MCF 10A (cell line): Measurements from ENCODE around the gene DNAH12. TPM values are rescaled to one million over a fixed set of nuclear protein-coding genes. Genes with fewer than 3 reads are reported as not detected.

ENCODE experiments used
- BruUV-seq: library from RNA; stranded (reverse); fragments of 400-500 nt; replicated peaks from 2 replicates; lab custom pipeline; 2021; lab: Mats Ljungman, UMichigan
- CTCF ChIA-PET: fragments of 300-600 bp; sonication (Branson Sonifier 250); formaldehyde crosslinking; extraction: SDS; loops from one replicate; lab custom pipeline; 2021; ENCODE audit warnings: antibody characterized with exemption, inconsistent platforms; lab: Yijun Ruan, JAX
- POLR2A ChIA-PET: fragments of 300-600, 350-650 bp; sonication (Branson Sonifier 250); formaldehyde crosslinking; extraction: SDS; loops from one replicate; lab custom pipeline; 2020; ENCODE audit warnings: antibody characterized with exemption, inconsistent platforms; lab: Yijun Ruan, JAX
- DNase-seq: peaks from one replicate; pipeline ENCODE4 v3.0.0-alpha.2; 2018; ENCODE audit not compliant: unreplicated experiment
- H3K27ac Mint-ChIP-seq: one replicate; pipeline ENCODE4 v1.8.0; 2022; ENCODE audit warnings: mild to moderate bottlenecking, low read depth, mixed read lengths; ENCODE audit not compliant: unreplicated experiment
- H3K27me3 Mint-ChIP-seq: one replicate; pipeline ENCODE4 v1.8.0; 2022; ENCODE audit warnings: mixed read lengths; ENCODE audit not compliant: insufficient read depth, unreplicated experiment
- H3K36me3 Mint-ChIP-seq: one replicate; pipeline ENCODE4 v1.8.0; 2022; ENCODE audit warnings: mild to moderate bottlenecking, moderate library complexity, mixed read lengths; ENCODE audit not compliant: insufficient read depth, unreplicated experiment
- H3K4me1 Mint-ChIP-seq: one replicate; pipeline ENCODE4 v1.8.0; 2022; ENCODE audit warnings: mixed read lengths; ENCODE audit not compliant: insufficient read depth, unreplicated experiment
- H3K4me3 Mint-ChIP-seq: one replicate; pipeline ENCODE4 v1.8.0; 2022; ENCODE audit warnings: mild to moderate bottlenecking, moderate library complexity, mixed read lengths; ENCODE audit not compliant: unreplicated experiment
- H3K9me3 Mint-ChIP-seq: one replicate; pipeline ENCODE4 v1.8.0; 2022; ENCODE audit warnings: mixed read lengths; ENCODE audit not compliant: unreplicated experiment
- intact Hi-C: fragments of 100-400 bp; cut with micrococcal nuclease; formaldehyde crosslinking; loops from 2 replicates; pipeline ENCODE4 v1.14.1; 2022
- total RNA-seq: library from RNA; stranded (reverse); gene quantifications from 2 replicates; pipeline ENCODE4 v1.2.3, GENCODE V29; 2022
- TF ChIP-seq, protein P1 (sequence below): fragments of 200-600 bp; IDR thresholded peaks from one replicate; pipeline ENCODE4 v1.8.0; 2022; ENCODE audit warnings: antibody characterized with exemption, mild to moderate bottlenecking; ENCODE audit not compliant: unreplicated experiment

The DNAH12 gene
- total RNA-seq, 1 experiment from 2014 or later, result 0.58 TPM

DNA sequence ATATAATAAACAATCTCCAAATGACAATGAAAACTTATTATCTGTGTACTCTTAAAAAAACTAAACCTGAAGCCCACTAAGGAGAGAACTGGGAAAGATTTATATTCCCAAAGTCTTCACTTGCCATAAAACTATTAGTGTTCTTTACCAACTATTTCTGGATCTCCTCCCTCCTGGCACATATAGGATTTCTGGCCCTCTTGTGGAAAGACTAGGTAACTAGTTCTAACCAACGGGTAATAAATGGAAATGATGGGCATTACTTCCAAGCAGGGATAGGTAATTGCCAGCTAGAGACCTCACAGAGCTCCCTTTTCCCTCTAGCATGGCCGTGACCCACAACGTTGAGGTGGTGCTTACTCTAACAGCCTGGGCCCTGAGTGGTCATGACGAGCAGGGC, 110.1 kb downstream of the DNAH12 start:
- H3K9me3 Mint-ChIP-seq, result no peaks in the 10 kb centered on the region
- intact Hi-C loops, result loop anchor here (1.0 to 2.0 kb wide), 4 partner anchors 37 to 333 kb away; no protein-coding TSS in a partner anchor
- no TSS peak for BruUV-seq
- no peaks in the 10 kb centered on the region for H3K36me3 Mint-ChIP-seq
- peak; percentile 69 for DNase-seq
- POLR2A ChIA-PET, result no interaction called here
- TF ChIP-seq, protein P1, sequence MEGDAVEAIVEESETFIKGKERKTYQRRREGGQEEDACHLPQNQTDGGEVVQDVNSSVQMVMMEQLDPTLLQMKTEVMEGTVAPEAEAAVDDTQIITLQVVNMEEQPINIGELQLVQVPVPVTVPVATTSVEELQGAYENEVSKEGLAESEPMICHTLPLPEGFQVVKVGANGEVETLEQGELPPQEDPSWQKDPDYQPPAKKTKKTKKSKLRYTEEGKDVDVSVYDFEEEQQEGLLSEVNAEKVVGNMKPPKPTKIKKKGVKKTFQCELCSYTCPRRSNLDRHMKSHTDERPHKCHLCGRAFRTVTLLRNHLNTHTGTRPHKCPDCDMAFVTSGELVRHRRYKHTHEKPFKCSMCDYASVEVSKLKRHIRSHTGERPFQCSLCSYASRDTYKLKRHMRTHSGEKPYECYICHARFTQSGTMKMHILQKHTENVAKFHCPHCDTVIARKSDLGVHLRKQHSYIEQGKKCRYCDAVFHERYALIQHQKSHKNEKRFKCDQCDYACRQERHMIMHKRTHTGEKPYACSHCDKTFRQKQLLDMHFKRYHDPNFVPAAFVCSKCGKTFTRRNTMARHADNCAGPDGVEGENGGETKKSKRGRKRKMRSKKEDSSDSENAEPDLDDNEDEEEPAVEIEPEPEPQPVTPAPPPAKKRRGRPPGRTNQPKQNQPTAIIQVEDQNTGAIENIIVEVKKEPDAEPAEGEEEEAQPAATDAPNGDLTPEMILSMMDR, result peak; percentile 48
- no peak overlapping the region for H3K27ac Mint-ChIP-seq
- CTCF ChIA-PET, result interaction anchor here (0.5 to 1.7 kb wide), 11 partner anchors 9 to 333 kb away, joined by 3 to 15 read pairs (median 4); no protein-coding TSS in a partner anchor
- H3K4me3 Mint-ChIP-seq, result no peak overlapping the region
- H3K4me1 Mint-ChIP-seq, result no peaks in the 10 kb centered on the region
- H3K27me3 Mint-ChIP-seq, result peaks cover 26% of the 10 kb centered on the region

DNA sequence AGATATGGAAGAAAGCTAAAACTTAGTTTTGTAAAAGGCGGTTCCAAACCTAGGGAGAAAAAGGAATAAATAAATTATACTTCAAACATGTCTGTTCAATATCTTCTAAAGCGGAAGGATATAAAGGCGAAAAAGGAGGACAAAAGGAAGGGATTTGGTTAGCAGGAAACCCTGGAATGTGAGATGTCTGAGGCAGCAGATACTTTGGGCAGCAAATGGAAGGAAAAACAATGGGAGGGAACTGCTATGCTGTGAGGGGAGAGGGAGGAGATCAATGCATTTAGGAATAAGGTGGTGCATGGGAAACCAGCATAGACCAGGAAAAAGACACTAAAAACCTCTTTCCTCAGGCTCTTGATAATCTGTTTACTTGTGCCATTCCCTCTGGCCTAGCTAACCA, 120.8 kb downstream of the DNAH12 start:
- ChIA-PET CTCF (interaction anchor here (0.5 to 2.3 kb wide), 3 partner anchors 9 to 1712 kb away, joined by 3 to 11 read pairs (median 3); no protein-coding TSS in a partner anchor), POLR2A (interaction anchor here (0.7 kb wide), 1 partner anchor 134 kb away, joined by 3 read pairs; no protein-coding TSS in a partner anchor)
- no TSS peak for BruUV-seq
- no peak overlapping the region for H3K27ac Mint-ChIP-seq
- no peaks in the 10 kb centered on the region for H3K4me1 Mint-ChIP-seq
- TF ChIP-seq, protein P1, result no peak
- DNase-seq, result no peak
- no peaks in the 10 kb centered on the region for H3K36me3 Mint-ChIP-seq
- intact Hi-C loops, result no loop called here
- no peaks in the 10 kb centered on the region for H3K9me3 Mint-ChIP-seq
- H3K27me3 Mint-ChIP-seq, result peaks cover 21% of the 10 kb centered on the region
- H3K4me3 Mint-ChIP-seq, result no peak overlapping the region

DNA sequence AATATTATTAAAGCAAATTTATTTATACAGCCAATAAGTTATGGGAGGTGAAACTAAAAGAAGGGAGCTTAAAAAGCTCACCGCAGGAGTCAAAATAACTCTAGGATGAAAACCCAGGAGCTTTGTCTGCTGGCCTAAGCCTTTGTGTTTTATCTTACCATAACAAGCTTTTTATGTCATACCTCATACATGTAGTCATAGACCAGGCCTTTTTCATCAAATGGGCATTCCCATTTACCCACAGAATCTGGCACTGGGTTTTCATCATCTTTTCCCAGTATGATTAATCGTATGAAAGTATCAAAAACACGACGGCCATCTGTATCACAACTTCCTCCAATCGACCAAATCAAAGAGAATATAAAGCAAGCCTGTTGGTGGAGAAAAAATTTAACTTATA, 122.8 kb downstream of the DNAH12 start:
- H3K36me3 Mint-ChIP-seq, result no peaks in the 10 kb centered on the region
- TF ChIP-seq, protein P1, result no peak
- ChIA-PET CTCF (interaction anchor here (1.7 kb wide), 1 partner anchor 24 kb away, joined by 3 read pairs; no protein-coding TSS in a partner anchor), POLR2A (interaction anchor here (0.6 kb wide), 1 partner anchor 237 kb away, joined by 3 read pairs; no protein-coding TSS in a partner anchor)
- intact Hi-C loops, result no loop called here
- no peak overlapping the region for H3K4me3 Mint-ChIP-seq
- no peaks in the 10 kb centered on the region for H3K4me1 Mint-ChIP-seq
- DNase-seq, result no peak
- no peaks in the 10 kb centered on the region for H3K9me3 Mint-ChIP-seq
- H3K27ac Mint-ChIP-seq, result no peak overlapping the region
- peaks cover 11% of the 10 kb centered on the region for H3K27me3 Mint-ChIP-seq
- BruUV-seq, result no TSS peak

DNA sequence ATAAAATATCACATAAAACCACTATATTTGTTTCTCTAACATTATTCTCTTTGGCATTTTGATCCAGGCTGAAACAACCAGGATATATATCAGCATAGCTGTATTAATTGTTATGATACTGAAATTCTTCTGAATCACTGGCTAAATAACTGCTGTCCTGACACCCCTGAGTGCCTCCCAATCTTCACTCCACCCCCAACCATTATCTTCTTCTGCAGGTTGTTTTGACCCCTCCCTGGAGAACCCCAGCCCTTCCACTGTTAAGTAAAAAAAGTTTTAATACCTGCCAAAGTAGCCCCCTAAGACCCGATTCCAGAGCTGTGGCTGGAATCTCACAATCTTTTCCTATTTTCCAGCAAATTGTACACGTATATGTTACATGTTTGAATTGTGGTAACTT, 124.1 kb downstream of the DNAH12 start:
- no peaks in the 10 kb centered on the region for H3K36me3 Mint-ChIP-seq
- H3K27ac Mint-ChIP-seq, result no peak overlapping the region
- no peak for DNase-seq
- intact Hi-C loops, result no loop called here
- no peaks in the 10 kb centered on the region for H3K4me1 Mint-ChIP-seq
- BruUV-seq, result no TSS peak
- no peaks in the 10 kb centered on the region for H3K27me3 Mint-ChIP-seq
- H3K4me3 Mint-ChIP-seq, result no peak overlapping the region
- H3K9me3 Mint-ChIP-seq, result no peaks in the 10 kb centered on the region
- ChIA-PET POLR2A (no interaction called here), CTCF (interaction anchor here (0.5 to 1.7 kb wide), 3 partner anchors 22 to 224 kb away, joined by 3 read pairs; no protein-coding TSS in a partner anchor)
- TF ChIP-seq, protein P1, result no peak
